Stimulated activated CD4-positive, alpha-beta T cell treated with anti-CD3 and anti-CD28 coated beads, Interleukin-1b, Interleukin-23, amount 100 ng/mL, for 48 hours (primary cell): ENCODE results near the gene PSMD11.
"Not testable (repeated sequence)": the region's sequence is repeated elsewhere in the genome, so short reads cannot be mapped to it uniquely, and the experiment has no call there.

ENCODE experiments used
- DNase-seq: peaks from one replicate; pipeline ENCODE4 v3.0.0-alpha.2; 2020

The PSMD11 gene

GRCh38 chr17:32515677-32516383 lies 71.5 kb downstream of the PSMD11 start:
- no peak for DNase-seq

GRCh38 chr17:32516450-32516849 lies 72.1 kb downstream of the PSMD11 start:
- DNase-seq, result no peak

- DNase-seq, result no peak
These were observed 72.8 kb downstream of the PSMD11 start for GRCh38 chr17:32516940-32517701.

- DNase-seq, result no peak
These were observed 73.7 kb downstream of the PSMD11 start for GRCh38 chr17:32517982-32518381.

GRCh38 chr17:32518646-32519227 lies 74.4 kb downstream of the PSMD11 start:
- no peak for DNase-seq

- peak; percentile 64 for DNase-seq
These were observed 75.2 kb downstream of the PSMD11 start for GRCh38 chr17:32519228-32520103.

- peak; percentile 77 for DNase-seq
These were observed 75.9 kb downstream of the PSMD11 start for GRCh38 chr17:32520104-32520701.

- DNase-seq, result no peak
These were observed 76.6 kb downstream of the PSMD11 start for GRCh38 chr17:32520737-32521404.

- peak; percentile 62 for DNase-seq
These were observed 78.8 kb downstream of the PSMD11 start for GRCh38 chr17:32523017-32523680.

GRCh38 chr17:32523827-32524552 lies 79.7 kb downstream of the PSMD11 start:
- DNase-seq, result peak; percentile 52

- not testable (repeated sequence) for DNase-seq
These were observed 80.2 kb downstream of the PSMD11 start for GRCh38 chr17:32524553-32524880.

- DNase-seq, result no peak
These were observed 80.8 kb downstream of the PSMD11 start for GRCh38 chr17:32525122-32525521.

GRCh38 chr17:32527146-32527545 lies 82.8 kb downstream of the PSMD11 start:
- DNase-seq, result no peak

GRCh38 chr17:32528825-32529224 lies 84.5 kb downstream of the PSMD11 start:
- no peak for DNase-seq

- no peak for DNase-seq
These were observed 85.3 kb downstream of the PSMD11 start for GRCh38 chr17:32529604-32530003.
